NCI-H187 treated with DMSO at 0.1 percent for 48 hours (cell line): ENCODE results near the gene PAX6.
"Not testable (repeated sequence)": the region's sequence is repeated elsewhere in the genome, so short reads cannot be mapped to it uniquely, and the experiment has no call there.

Experiments used
- DNase-seq: peaks from one replicate; lab custom pipeline; 2025; lab: John Stamatoyannopoulos, UW

The PAX6 gene

DNA sequence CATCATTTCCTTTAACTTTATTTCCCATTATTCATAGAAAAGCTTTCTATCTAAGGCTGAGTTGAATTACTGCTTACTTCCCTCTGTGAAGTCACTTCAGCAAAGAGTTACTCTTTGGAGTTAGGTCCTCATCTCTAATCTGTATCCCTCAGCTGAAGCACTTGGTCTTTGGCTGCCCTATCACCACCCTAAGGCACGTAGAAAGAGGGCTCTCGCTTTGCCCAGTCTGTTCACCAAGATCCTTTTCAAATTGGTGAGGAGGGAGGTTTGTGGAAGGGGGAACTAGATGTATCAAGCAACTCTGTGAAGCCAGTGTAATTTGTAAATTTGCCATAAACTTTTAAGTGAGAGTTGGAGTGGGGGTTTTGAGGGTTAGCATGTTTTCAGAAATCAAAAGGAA is 43.4 kb downstream of the PAX6 start:
- no peak for DNase-seq

DNA sequence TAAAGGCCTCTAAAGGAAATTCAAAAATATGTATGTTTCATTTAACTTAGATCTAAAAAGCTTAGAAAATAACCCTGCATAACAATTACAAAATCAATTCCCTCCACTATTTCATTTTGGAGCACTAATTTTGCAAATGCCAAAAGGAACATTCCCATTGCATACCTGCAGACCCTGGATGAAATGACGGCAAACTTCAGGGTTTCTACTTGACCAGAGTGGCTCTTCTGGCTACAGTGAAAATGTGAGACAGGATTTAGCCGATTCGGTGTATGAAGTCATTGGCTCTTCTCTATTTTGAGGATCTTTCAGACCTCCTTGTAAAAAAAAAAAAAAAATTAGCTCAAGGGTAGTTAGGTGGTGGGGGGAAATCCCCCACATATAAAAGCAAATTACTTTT is 44.1 kb downstream of the PAX6 start:
- DNase-seq = no peak

DNA sequence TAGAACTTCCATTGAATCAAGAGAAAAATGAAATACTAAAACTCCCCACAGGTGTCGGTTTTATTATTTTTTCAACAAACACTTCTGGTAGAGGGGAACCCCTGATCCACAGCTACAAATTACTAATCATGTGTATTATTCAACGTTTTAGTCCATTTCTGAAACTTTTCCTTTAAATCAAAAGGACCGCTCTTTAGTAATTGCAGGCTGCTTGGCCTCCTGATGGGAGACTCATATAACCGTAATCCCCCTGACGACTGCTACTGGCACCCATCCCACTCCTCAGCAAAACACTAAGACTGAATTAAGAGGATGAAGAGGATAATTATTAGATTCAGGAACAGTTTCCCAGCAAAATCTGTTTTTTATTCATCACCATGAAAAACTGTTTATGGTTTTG is 46.4 kb downstream of the PAX6 start:
- no peak for DNase-seq

GRCh38 chr11:31764261-31764660 is 46.9 kb downstream of the PAX6 start:
- DNase-seq = no peak

DNA sequence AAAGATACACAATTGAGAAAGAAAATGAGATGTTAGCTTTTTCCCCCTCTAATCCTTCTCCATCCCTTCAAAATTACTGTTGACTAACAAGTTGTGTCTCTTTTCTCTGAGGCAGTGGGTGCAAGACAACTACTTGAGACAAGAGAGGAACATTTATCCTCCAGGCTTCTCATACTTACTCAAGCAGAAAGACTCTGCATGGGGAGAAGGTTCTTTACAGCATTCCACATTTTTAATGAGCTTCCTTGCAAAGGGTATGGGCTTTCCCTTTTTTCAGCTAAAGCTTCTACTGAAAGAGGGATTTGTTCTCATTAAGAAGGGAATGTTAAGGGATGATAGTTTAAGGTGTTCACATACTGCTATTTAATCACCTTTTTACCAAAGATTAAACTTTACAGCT is 47.8 kb downstream of the PAX6 start:
- no peak for DNase-seq

DNA sequence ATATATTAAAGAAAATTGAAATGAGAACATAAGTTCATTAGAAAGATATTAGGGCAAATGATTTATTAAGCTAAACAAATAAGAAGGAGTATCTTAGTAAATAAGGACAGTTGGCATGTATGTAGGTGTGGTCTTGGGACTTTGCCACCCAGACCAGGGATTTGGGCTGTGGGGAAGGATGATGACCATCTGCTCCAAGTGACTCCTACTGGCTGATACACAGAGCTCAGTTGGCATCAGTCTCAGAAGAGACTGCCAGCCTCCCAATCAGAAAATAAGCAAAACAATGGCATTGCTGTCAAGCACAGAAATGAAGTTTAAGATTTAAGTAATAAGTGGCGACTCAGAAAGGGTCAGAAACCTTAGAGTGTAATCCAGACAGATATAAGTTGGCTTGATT is 49.5 kb downstream of the PAX6 start:
- no peak for DNase-seq

DNA sequence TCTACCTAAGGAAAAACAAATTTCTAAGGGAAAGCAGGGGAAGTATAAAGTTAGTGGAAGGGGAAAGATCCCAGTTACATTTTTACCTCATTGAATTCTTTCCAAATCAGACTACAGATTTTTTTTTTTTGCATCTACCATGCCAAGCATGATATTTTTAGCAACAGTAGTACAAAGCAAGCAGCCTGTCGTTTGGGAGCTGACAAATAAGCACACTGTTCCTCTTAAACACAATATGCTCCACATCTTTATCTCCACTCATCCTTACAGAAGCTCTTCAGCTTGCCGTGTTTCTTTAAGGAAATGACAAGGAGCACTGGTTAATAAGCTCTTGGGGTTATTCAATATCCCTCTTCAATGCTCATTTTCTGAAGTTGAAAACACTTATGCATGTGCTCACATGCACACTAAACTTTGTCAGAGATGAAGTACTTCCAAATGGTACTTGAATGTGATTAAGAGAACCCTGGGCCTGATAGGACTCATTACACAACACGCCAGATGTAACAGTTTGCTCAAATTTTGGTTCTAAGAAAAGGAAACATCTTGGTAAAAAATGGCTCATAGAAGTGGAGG is 53.8 kb downstream of the PAX6 start:
- DNase-seq = peak; percentile 94

- DNase-seq = no peak
Measured at GRCh38 chr11:31747581-31747980, 63.5 kb downstream of the PAX6 start.

GRCh38 chr11:31740731-31741368 is 70.3 kb downstream of the PAX6 start:
- not testable (repeated sequence) for DNase-seq

DNA sequence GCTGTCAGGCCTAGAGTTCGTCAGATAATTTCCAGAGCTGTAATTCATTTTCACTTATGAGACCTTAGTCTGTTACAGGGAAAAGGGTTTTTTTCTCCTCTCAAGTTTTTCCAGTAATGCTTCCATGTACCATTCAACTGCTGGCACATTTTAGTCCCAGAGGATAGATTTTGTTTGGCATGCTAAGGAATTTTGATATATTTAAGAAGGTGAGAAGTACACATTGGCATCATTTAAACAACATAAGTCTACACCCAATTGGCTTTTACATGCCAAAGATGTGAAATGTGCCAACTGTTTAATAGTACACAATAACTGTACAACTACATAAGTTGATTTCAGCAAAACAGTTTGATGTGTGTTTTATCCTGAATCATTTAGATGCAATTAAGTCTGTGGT is 71.0 kb downstream of the PAX6 start:
- DNase-seq = no peak
